ENCODE data around the gene LMOD3. TPM values are rescaled to one million over a fixed set of nuclear protein-coding genes. Genes with fewer than 3 reads are reported as not detected.

Gene LMOD3
- total and polyA plus RNA-seq, 12 donors = 0.03 to 0.14 (median 0.08) TPM; not detected in 6

GRCh38 chr3:69113536-69113935, 8.9 kb downstream of the LMOD3 start:
- no peak overlapping the region for H3K27ac ChIP-seq
- H3K9me3 ChIP-seq (replicated peaks in 1 of 3) = no peaks in the 10 kb centered on the region
- H3K27me3 ChIP-seq = no peaks in the 10 kb centered on the region
- 76 to 88% (median 82%) methylated on average over 3 of the region's 3 CpGs for WGBS, 4 donors
- no peak for DNase-seq
- intact Hi-C loops (cut with DNase I) = no loop called here
- H3K4me3 ChIP-seq = no peak overlapping the region
- H3K36me3 ChIP-seq (replicated peaks in 1 of 2) = no peaks in the 10 kb centered on the region
- TF ChIP-seq CTCF (IDR thresholded peaks at IDR 0.05) = no peak
- no peak for TF ChIP-seq POLR2A (IDR thresholded peaks at IDR 0.05)
- H3K4me1 ChIP-seq (replicated peaks in 1 of 2) = no peaks in the 10 kb centered on the region

GRCh38 chr3:69110941-69111546, 11.4 kb downstream of the LMOD3 start:
- TF ChIP-seq CTCF (IDR thresholded peaks at IDR 0.05) = no peak
- Histone ChIP-seq H3K36me3 (replicated peaks in 1 of 2) (peaks cover 0 to under 1% of the 10 kb centered on the region in 2 donors), H3K27ac (no peak overlapping the region), H3K4me3 (no peak overlapping the region), H3K4me1 (replicated peaks in 1 of 2) (no peaks in the 10 kb centered on the region), H3K9me3 (replicated peaks in 1 of 3) (no peaks in the 10 kb centered on the region), H3K27me3 (no peaks in the 10 kb centered on the region)
- 57 to 80% (median 67%) methylated on average over 1 of the region's 1 CpG for WGBS, 4 donors
- no peak for DNase-seq
- intact Hi-C loops (cut with DNase I) = no loop called here

- Histone ChIP-seq H3K9me3 (replicated peaks in 1 of 3) (no peaks in the 10 kb centered on the region), H3K4me3 (no peak overlapping the region), H3K36me3 (replicated peaks in 1 of 2) (peaks cover 0 to 20% of the 10 kb centered on the region in 2 donors), H3K27ac (no peak overlapping the region), H3K4me1 (replicated peaks in 1 of 2) (peaks cover 0 to 12% of the 10 kb centered on the region in 2 donors), H3K27me3 (no peaks in the 10 kb centered on the region)
- WGBS, 4 donors = 79 to 89% (median 83%) methylated on average over 5 of the region's 5 CpGs
- intact Hi-C loops (cut with DNase I) = no loop called here
- no peak for TF ChIP-seq POLR2A (IDR thresholded peaks at IDR 0.05)
- TF ChIP-seq CTCF (IDR thresholded peaks at IDR 0.05) = no peak
- no peak for DNase-seq
Observed at GRCh38 chr3:69108811-69109210, 13.6 kb downstream of the LMOD3 start.

GRCh38 chr3:69107841-69108240, 14.6 kb downstream of the LMOD3 start:
- Histone ChIP-seq H3K4me3 (no peak overlapping the region), H3K27me3 (no peaks in the 10 kb centered on the region), H3K9me3 (replicated peaks in 1 of 3) (no peaks in the 10 kb centered on the region), H3K36me3 (replicated peaks in 1 of 2) (peaks cover 0 to 29% of the 10 kb centered on the region in 2 donors), H3K27ac (no peak overlapping the region), H3K4me1 (replicated peaks in 1 of 2) (peaks cover 0 to 12% of the 10 kb centered on the region in 2 donors)
- 82 to 91% (median 86%) methylated on average over 5 of the region's 5 CpGs for WGBS, 4 donors
- intact Hi-C loops (cut with DNase I) = no loop called here
- TF ChIP-seq CTCF (IDR thresholded peaks at IDR 0.05) (no peak), POLR2A (IDR thresholded peaks at IDR 0.05) (no peak)
- DNase-seq = no peak

Data from adrenal gland (tissue), 12 donors.